HG03066 (cell line): ENCODE results near the gene COQ9.

Experiments
- ATAC-seq: cut with Tn5 transposase; IDR thresholded peaks from one replicate; pipeline ENCODE4 v1.9.1; 2021; ENCODE audit warnings: low read depth; ENCODE audit not compliant: unreplicated experiment

The COQ9 gene

DNA sequence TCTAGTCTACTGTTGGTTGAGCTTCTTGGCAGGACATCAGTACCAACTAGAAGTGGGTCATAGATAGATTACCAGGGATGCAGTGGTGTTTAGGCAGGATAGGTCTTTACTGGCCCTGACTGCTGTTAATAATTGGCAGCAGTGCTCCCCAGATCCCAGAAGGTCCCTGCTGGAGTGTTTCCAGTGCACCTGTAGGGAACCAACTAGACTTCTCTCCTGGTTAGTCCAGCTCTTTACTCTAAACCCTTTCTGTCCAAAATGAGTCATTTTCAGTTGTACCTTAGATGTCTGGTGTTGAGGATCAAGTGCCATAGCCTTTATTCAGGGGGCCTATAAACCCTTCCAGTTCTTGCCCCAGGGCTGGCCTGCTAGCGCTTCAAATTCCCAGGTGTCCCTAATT, 23.9 kb downstream of the COQ9 start:
- no peak for ATAC-seq

- no peak for ATAC-seq
These were observed 24.8 kb downstream of the COQ9 start for GRCh38 chr16:57471852-57472664.

DNA sequence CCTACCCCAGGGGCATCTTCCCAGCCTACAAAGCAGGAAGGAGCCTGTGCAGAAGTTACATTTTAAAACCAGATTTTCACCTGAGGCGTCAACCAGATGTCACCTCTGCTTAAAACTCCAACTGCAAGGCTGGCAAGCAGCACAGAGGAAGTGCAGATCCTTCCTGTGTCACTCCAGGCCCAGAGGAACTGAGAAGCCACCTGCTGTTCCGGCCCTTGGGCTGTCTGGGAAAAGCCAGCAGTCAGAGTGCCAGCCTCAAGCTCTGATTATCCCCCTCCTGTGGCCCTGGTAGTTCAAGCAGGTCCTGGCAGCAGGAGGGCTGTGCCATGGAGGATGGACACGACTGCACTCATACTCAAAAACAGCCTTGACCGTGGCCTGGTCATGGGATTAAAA, 25.4 kb downstream of the COQ9 start:
- ATAC-seq: no peak

DNA sequence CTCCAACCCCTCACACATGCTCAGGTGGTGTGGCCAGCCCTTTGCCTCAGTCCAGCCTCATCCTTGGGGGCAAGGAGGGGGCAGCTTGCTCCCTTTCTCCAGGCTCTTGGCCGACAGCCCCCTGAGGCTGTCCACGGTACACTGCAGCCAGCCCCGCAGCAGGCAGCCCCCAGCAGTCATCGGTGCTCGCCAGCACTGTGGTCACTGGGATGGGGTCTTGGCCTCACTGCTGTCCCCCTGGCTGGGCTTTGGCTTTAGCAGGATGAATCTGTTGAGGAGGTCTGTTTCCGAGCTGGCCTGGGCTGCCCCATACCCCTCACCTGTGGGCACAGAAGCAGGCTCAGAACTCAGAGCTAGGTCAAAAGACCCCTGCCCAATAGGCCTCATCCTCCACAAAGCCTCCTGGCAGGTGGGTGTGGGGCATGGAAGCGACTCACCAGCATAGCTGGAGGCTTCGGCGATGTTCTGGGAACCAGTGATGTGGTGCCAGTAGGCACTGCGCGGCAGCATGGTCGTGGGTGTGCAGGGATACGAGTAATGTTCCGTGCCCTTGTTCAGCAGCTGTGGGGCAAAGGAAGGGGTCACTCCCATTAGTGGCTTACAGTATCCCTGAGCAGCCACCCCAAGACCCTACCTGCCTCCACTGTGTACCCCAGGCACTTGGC, 26.0 kb downstream of the COQ9 start:
- ATAC-seq: no peak

DNA sequence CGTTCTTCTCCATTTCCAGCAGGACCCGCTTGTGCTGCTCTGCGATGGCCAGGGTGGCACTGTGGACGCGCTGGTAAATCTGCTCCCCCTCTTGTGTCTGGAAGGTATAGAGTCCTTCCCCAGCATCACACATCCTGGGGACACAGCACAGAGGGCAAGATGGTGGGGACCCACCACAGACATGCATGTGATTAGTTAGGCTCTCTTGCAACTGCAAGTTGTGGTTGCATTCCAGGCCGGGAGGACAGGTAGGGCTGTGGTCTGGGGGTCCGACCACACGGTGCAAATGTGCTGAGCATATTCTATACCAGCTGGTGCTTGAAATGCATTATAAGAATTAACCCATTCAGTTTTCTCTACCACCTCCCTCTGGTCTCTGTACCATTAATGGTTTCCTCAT, 26.6 kb downstream of the COQ9 start:
- no peak for ATAC-seq

GRCh38 chr16:57474671-57475661, 27.7 kb downstream of the COQ9 start:
- no peak for ATAC-seq

DNA sequence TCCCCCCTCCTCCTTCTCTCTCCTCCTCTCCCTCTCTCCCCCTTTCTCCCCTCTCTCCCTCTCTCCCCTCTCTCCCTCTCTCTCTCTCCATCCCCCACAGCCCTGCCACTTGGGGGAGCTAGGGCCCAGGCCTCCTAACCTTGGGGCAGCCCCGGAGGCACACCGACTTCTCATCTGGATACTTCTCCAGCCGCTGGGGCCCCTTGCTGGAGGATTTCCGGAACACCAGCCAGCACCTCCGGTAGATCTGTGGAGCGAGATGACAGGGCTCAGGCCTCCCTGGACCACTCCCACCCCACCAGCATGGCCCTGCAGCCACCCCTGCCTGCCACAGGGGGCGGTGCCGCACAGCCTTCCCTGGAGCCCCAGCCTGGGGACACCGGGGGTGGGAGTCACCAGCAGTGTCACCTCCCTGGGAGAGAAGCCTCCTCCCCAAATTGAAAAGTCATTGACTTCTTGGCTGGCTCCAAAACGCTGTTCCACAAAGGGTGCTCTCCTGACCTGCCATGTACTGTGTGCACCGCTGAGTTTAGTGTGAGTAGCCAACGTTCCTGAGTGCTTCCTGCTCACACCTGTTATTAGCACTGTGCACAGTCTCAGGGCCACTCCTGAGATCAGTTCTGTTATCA, 28.5 kb downstream of the COQ9 start:
- peak; percentile 93 for ATAC-seq

DNA sequence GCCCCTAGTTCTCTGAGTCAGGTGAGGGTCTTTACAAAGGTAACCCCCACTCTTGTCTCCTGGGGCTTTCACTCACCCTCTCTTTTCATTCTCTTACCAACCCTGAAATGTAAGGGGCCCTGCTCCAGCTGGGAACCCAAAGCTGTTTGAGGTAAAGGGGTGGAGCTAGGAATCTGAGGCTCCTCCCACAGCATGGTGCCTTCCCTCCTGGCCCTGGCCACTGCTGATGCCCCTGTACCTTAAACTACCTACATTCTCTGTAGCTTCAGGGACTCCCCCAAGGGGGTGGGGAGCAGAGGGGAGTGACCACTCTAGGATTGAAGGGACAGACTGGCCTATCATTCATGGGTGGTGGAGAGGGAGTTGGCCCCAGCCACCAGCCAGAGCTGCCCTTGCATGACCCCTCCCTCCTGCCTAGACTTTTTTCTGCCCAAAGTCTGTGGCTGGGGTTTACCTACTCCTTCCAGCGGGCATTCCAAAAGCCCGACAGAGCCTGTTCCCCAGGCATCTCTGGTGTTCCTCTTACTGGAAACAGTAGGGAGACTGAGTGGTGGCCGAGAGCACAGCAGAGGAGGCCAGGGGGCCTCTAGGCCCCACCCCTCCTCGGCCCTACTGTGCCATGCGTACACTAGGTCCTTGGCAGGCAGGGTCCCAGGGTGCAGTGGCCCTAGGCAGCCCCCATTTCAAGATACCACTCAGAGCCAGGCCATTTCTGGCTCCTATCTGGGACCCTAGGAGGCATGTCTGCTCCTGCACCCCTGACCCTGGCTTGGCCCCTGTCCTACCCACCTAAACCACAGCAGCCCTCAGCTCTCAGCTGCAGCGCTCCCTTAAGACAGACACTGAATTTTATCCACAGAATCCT, 29.5 kb downstream of the COQ9 start:
- no peak for ATAC-seq

- ATAC-seq: no peak
These were observed 30.4 kb downstream of the COQ9 start for GRCh38 chr16:57477531-57478202.

DNA sequence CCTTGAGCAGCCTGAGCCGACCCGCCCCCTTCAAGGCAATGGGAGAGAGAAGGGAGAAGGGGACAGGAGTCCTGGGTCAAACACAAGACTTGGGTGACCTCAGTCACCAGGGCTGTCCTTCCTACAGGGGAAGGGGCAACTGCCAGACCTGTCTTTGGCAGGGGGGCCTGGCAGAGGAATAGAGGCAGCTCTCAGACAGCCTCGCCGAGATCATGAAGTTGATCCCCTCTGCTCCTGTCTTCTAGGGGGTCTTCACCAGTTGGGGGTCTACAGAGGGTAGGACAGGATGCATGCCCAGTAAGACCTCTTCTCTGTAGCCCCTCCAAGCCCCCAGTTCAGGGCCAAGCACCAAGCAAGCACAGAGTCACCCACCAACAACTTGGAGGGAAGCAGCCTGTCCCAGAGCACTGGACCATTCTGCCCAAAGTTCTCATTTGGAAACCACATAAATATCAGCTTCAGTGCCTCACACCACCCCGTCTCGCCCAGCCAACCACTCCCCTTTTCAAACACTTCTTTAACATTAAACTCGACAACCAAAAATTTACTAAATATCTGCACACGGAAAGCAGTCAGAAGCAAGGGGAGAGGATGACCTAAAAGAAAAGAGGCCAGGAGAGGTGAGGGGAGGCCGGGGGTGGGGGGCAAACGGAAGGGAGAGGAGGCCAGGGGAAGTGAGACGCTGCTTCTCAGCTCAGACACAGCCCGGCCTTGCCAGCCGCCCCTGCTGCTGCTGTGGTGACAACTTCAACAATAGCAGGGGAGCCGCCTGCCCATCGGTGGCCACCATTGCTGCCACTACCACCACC, 31.3 kb downstream of the COQ9 start:
- ATAC-seq: no peak

GRCh38 chr16:57479205-57479975, 32.1 kb downstream of the COQ9 start:
- no peak for ATAC-seq

DNA sequence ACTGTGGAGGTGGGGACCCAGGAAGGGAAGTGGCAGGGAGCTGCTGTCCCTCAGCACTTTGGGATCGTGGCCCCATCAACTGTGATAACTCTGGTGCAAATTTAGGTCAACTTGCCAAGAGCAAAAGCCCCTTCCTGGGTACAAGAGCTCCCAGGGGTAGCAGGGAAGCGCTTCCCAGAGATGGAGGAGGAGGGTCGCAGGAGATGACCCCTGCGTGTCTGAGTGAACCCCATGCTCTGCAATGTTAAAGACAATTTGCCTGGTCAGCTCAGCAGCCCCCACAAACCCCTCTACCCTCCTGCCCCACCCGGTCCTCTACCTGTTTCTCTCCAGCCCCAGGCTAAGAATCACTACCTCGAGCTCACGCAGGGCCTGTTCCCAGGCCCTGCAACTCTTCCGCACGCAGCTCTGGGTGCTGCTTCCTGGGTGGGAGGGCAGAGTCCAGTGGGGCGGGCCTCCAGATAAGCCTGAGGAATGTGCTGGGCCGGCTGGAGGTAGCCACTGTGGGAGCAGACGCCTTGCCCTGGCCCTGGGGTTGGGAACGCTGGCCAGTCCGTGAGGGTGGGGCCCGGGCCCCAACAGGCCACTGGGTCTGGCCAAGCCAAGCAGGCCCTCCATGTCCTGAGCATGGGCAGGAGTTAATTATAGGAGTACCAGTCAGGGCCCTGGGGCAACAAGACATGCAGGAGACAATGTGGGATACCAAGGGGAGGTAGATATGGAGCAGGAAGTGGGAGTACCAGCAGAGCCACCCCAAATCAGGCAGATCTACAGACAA, 32.9 kb downstream of the COQ9 start:
- ATAC-seq: no peak

DNA sequence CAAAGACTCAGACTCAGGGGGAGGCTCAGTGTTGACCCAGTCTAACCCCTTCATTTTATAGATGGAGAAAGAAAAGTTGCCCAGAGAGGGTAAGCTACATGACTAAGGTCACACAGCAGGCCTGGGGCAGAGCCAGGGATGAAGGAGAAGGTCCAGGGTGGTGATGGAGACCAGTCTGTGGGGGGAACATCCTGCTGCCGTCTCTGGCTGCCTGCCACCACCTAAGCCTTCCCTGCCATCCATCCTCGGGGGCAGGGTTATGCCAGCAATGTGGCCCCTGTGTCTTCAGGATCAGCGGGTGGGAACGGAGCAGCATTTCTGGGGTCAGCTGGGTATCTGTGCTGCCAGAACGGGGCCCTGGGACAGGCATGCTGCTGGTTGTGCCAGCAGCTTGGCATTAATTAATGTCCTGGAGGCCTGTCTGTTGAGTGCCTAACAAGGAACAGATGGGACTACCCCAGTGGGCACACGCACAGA, 33.5 kb downstream of the COQ9 start:
- no peak for ATAC-seq

GRCh38 chr16:57481421-57481820, 34.1 kb downstream of the COQ9 start:
- ATAC-seq: no peak

DNA sequence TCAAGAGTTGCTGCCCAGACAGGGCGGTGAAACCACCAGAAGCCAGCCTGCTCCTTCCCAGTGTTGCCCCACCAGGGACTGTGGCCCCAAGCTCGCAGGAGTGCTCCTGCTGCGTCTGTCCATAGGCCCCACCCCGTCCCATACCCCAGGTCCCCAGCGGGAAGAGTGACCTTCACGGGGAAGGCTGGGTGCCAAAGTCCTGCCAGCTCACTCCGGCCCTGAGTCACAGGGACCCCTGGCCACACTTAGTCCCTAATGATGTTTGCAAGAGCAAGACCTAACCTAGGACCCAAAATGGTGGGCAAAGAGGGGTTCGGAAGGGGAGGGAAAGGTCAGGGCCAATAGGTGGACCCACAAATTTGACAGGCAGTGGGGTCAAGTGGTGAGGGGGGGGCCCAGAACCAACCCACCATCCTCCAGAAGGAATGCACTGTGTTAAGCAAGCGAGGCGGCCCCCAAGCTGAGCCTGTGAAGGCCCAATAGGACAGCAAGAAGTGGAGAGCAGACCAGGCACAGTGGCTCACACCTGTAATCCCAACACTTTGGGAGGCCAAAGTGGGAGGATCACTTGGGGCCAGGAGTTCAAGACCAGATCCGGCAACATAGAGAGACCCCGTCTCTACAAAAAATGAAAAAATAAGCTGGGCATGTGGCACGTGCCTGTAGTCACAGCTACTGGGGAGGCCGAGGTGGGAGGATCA, 35.7 kb downstream of the COQ9 start:
- ATAC-seq: no peak
